ENCODE data around the gene C1QTNF6. TPM values are rescaled to one million over a fixed set of nuclear protein-coding genes. Genes with fewer than 3 reads are reported as not detected.

The C1QTNF6 gene
- total RNA-seq, 2 experiments from 2014 or later = 2.9 to 3.4 TPM

- ChIA-PET POLR2A (interaction anchor here (0.8 to 6.8 kb wide), 10 partner anchors 10 to 98 kb away, joined by 4 to 161 read pairs (median 12); partner anchors contain the start of gene RAC2), CTCF (interaction anchor here (0.7 to 7.2 kb wide), 16 partner anchors 10 to 127 kb away, joined by 3 to 79 read pairs (median 4); no protein-coding TSS in a partner anchor)
Measured at GRCh38 chr22:37148742-37149665, 39.0 kb downstream of the C1QTNF6 start.

GRCh38 chr22:37148031-37148651 lies 39.9 kb downstream of the C1QTNF6 start:
- ChIA-PET CTCF (interaction anchor here (0.8 to 7.2 kb wide), 9 partner anchors 14 to 126 kb away, joined by 3 to 79 read pairs (median 4); no protein-coding TSS in a partner anchor), POLR2A (interaction anchor here (0.6 to 6.8 kb wide), 11 partner anchors 11 to 531 kb away, joined by 3 to 161 read pairs (median 10); partner anchors contain the start of gene RAC2)

DNA sequence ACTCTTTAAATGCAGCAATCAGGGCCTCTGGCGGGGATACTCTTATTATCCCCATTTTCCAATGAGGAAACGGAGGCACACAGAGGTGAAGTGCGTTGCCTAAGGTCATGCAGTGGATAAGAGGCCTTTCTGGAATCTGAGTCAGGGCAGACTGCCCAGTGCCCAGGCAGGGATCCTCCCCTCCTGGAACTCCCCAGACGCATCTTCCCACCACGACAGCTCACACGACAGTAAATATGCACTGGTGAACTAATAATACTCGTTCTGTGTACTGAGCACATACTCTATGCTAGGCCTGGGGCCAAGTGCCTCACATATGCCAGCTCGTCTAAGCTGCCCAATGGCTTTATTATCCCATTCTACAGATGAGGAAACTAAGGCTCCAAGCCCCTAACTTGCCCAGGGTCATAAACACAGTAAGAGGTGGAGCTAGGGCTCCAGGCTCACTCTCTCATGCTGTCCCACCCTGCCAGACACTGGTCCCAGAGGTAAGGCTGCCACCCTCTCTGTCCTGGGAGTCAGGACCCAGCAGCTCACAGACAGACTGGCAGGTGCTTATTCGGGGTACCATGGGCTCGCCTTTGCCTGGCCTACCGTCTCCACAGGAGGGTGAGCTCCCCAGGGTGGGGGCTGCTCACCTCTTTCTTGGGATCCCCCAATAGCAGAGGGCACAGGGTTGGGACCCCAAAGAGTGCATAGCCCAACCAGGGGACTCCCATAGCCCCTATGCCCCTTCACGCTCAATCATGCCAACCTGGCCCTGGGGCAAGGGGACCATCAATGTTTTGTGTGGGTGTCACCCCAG lies 40.7 kb downstream of the C1QTNF6 start:
- CTCF ChIA-PET = interaction anchor here (0.6 to 7.2 kb wide), 9 partner anchors 15 to 128 kb away, joined by 3 to 79 read pairs (median 7); partner anchors contain the start of gene MPST

GRCh38 chr22:37146507-37147180 lies 41.4 kb downstream of the C1QTNF6 start:
- ChIA-PET CTCF (interaction anchor here (1.1 to 7.2 kb wide), 6 partner anchors 15 to 68 kb away, joined by 3 to 79 read pairs (median 28); no protein-coding TSS in a partner anchor), POLR2A (interaction anchor here (0.6 to 6.8 kb wide), 10 partner anchors 9 to 460 kb away, joined by 3 to 161 read pairs (median 6); no protein-coding TSS in a partner anchor)

More for the DNA sequence above, 40.7 kb downstream of the C1QTNF6 start:
- POLR2A ChIA-PET = interaction anchor here (0.6 to 6.8 kb wide), 10 partner anchors 10 to 531 kb away, joined by 3 to 161 read pairs (median 6); no protein-coding TSS in a partner anchor

GRCh38 chr22:37146051-37146385 lies 42.0 kb downstream of the C1QTNF6 start:
- CTCF ChIA-PET = interaction anchor here (0.7 to 7.2 kb wide), 10 partner anchors 12 to 124 kb away, joined by 3 to 79 read pairs (median 4); no protein-coding TSS in a partner anchor
- POLR2A ChIA-PET = interaction anchor here (0.6 to 6.8 kb wide), 7 partner anchors 15 to 461 kb away, joined by 3 to 161 read pairs (median 6); no protein-coding TSS in a partner anchor

DNA sequence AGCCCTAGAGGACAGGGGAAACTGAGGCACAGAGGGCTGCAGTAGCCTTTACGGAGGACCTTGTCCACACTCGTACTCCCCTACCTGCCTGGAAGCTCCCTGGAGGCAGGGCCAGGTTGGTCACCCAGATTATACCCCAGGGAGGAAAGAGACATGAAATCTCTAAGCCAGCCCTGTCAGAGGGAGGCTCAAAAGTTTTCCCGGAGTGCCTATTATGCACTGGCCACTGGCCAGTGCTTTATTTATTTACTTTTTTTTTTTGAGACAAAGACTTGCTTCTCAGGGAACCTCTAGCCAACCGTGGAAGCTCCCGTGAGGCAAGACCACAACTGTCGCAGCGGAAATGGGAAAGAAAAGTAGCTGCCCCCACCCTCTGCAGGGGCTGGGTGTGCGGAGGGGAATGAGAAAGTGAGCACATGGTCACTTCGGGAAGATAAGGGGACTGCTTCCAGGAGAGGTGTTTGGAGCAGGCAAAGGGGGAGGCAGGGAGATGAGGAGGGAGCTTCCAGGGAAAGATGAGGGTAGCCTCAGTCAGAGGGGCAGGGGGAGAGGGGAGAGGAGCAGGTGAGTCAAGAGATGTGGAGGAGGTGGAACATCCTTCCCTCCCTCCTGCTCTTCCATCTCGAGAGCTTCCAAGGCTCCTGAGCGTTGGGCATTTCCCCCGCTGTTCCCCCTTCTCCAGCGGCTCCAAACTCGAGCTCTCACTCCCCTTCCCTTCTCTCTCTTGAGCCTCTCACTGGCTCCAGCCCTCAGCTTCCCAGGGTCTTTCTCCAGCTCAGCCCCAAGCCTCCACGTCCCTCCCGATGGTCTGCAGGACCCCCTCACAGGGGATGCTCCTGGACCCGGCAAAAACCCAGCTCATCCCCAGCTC lies 42.6 kb downstream of the C1QTNF6 start:
- ChIA-PET CTCF (interaction anchor here (0.7 to 7.2 kb wide), 10 partner anchors 11 to 123 kb away, joined by 3 to 79 read pairs (median 4); no protein-coding TSS in a partner anchor), POLR2A (interaction anchor here (0.6 to 6.8 kb wide), 5 partner anchors 19 to 54 kb away, joined by 3 to 161 read pairs (median 8); no protein-coding TSS in a partner anchor)

- ChIA-PET CTCF (interaction anchor here (1.6 to 1.7 kb wide), 3 partner anchors 17 to 55 kb away, joined by 6 read pairs; no protein-coding TSS in a partner anchor), POLR2A (interaction anchor here (1.1 to 6.8 kb wide), 4 partner anchors 17 to 22 kb away, joined by 3 to 161 read pairs (median 28); no protein-coding TSS in a partner anchor)
Measured at GRCh38 chr22:37144180-37144554, 43.9 kb downstream of the C1QTNF6 start.

DNA sequence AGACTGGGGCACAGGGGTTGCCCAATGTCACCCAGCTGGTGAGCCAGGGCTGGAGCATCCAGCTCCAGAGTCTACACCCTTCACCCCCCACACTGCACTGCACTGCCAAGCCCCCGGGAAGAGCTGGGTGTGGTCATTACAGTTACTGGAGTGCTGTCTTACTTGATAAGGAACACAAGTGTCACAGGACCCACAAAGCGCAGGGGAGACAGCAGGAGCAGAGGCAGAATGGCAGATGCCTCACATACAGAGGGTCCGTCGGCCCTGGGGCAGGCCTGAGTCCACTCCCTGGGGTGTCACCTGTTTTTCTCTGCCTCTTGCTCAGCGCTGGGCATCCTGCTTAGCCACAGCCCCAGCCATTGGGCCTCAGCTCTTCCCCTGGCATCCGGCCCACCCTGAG lies 46.1 kb downstream of the C1QTNF6 start:
- ChIA-PET POLR2A (interaction anchor here (0.5 to 1.4 kb wide), 3 partner anchors 14 to 1084 kb away, joined by 3 to 8 read pairs (median 7); no protein-coding TSS in a partner anchor), CTCF (interaction anchor here (1.1 to 6.6 kb wide), 5 partner anchors 18 to 164 kb away, joined by 3 to 40 read pairs (median 3); no protein-coding TSS in a partner anchor)

- CTCF ChIA-PET = interaction anchor here (0.6 to 6.6 kb wide), 6 partner anchors 17 to 164 kb away, joined by 3 to 40 read pairs (median 3); no protein-coding TSS in a partner anchor
- POLR2A ChIA-PET = interaction anchor here (0.5 to 1.4 kb wide), 2 partner anchors 21 to 1084 kb away, joined by 7 to 8 read pairs; no protein-coding TSS in a partner anchor
Measured at GRCh38 chr22:37141476-37141875, 46.6 kb downstream of the C1QTNF6 start.

GRCh38 chr22:37140686-37141323 lies 47.2 kb downstream of the C1QTNF6 start:
- CTCF ChIA-PET = interaction anchor here (0.6 to 6.6 kb wide), 5 partner anchors 16 to 163 kb away, joined by 3 to 40 read pairs (median 3); no protein-coding TSS in a partner anchor
- POLR2A ChIA-PET = interaction anchor here (1.0 to 1.6 kb wide), 3 partner anchors 22 to 59 kb away, joined by 3 to 7 read pairs (median 5); no protein-coding TSS in a partner anchor

DNA sequence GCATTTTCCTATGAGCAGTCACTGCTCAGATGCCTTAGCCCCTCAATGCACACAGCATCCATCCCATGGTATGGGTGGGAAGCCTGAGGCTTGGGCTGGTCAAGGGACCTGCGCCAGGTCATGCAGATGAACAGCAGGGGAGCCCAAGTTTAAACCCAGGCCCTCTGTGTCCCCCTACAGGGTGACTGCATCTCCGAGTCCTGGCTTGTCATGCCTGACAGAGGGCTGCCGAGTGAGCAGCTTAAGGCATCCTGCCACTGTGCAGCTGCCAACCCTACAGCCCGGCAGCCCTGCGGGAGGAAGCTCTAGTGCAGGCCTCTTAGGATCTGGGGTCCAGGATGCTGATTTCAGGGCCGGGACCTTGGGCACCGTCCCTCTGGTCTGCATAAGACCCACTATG lies 48.3 kb downstream of the C1QTNF6 start:
- ChIA-PET CTCF (interaction anchor here (0.8 to 6.6 kb wide), 6 partner anchors 10 to 61 kb away, joined by 3 to 40 read pairs (median 3); partner anchors contain the start of gene IL2RB), POLR2A (interaction anchor here (0.6 to 1.6 kb wide), 5 partner anchors 10 to 60 kb away, joined by 3 to 5 read pairs (median 4); no protein-coding TSS in a partner anchor)

DNA sequence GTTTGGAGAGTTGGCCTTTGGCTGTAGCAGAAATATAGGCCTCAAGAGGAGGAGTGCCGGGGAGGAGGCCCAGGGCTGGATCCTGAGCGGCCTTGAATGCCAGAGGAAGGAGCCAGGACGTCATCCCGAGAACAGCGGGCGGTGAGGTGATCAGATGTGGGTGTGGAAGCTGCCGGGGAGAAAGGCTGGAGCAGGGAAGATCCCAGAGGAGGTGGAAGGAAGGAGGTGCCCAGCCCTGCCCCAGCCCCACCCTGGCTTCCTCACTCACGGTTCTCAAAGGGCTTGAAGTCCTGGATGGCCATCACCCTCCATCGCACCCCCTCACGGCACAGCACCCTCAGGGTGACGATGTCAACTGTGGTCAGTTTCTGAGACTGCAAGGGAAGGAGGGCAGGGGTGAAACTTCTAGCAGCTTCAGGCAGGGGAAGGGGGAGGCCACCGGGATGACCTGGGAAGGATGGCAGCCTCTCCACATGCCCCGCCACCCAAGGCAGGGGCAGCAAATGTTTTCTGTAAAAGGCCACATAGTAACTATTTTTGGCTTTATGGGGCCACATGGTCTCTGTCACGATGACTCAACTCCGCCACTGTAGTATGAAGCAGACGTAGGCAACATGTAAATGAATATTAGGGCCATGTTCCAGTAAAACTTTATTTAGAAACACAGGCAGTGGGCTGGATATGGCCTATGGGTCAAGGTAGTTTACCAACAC lies 49.0 kb downstream of the C1QTNF6 start:
- POLR2A ChIA-PET = interaction anchor here (0.6 to 1.6 kb wide), 4 partner anchors 11 to 24 kb away, joined by 3 to 5 read pairs (median 4); partner anchors contain the start of gene IL2RB
- CTCF ChIA-PET = interaction anchor here (1.0 to 6.6 kb wide), 5 partner anchors 11 to 61 kb away, joined by 3 to 40 read pairs (median 3); partner anchors contain the start of gene IL2RB

DNA sequence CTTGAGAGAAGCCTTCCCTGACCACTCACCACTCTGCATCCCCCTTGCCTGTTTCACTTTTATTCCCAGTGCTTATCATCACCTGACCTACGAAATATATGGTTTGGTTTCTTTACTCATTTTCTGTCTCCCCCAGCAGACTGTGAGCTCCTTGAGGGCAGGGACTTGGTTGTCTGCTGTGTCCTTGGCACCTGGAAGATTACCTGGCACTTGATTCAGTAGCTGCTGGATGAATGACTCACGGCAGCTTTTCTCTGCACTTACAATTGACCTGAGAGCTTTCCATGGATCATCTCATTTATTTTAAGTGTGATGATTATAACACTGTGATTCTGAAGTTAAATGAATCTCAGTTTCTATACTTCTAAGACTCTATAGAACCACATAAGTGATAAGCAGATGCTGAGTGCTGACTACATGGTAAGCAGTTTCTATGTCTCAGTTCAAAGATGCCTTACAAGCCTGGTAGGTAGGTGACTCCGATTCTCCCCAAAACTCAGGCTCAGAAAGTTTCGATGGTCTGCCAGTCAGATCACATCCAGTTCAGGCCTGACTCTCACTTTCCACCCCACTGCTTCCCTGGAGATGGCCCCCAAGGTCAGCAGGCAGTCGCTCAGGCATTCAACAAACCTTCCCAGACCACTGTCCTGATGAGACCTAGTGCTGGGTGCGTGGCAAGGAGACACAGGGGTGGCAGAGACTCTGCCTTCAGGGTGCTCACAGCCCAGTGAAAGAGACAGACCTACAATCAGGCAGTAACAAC lies 50.0 kb downstream of the C1QTNF6 start:
- ChIA-PET POLR2A (interaction anchor here (1.0 to 2.7 kb wide), 4 partner anchors 11 to 25 kb away, joined by 4 to 18 read pairs (median 4); partner anchors contain the start of gene IL2RB), CTCF (interaction anchor here (0.7 to 6.6 kb wide), 2 partner anchors 14 to 92 kb away, joined by 3 to 40 read pairs; no protein-coding TSS in a partner anchor)

DNA sequence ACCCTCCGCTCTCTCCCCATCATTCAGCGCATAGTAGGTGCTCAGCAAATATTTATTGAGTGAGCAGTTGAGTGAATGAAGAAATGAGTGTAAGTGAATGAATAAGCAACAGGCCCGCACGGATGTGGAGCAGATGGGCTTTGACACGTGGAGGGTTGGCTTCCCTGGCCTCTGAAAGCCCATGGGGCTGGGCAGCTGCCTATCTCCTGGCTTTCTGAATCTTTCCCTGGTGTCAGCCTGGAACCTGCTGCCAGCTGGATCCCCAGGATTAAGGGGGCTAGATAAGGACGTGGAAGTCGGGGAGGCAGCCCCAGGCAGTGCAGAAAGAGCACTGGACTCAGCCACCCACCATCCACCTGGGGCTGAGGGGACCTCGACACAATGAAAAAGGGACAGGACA lies 50.9 kb downstream of the C1QTNF6 start:
- ChIA-PET POLR2A (interaction anchor here (1.0 to 2.7 kb wide), 4 partner anchors 11 to 15 kb away, joined by 4 to 18 read pairs (median 4); partner anchors contain the start of gene IL2RB), CTCF (interaction anchor here (0.5 to 6.6 kb wide), 2 partner anchors 13 to 383 kb away, joined by 3 to 40 read pairs; no protein-coding TSS in a partner anchor)
